GM21381 (cell line): ENCODE data around the gene RAB39A.
"Not testable (repeated sequence)": the region's sequence is repeated elsewhere in the genome, so short reads cannot be mapped to it uniquely, and the experiment has no call there.

Experiments
- ATAC-seq: cut with Tn5 transposase; IDR thresholded peaks from one replicate; pipeline ENCODE4 v1.9.1; 2021; ENCODE audit warnings: mild to moderate bottlenecking, moderate library complexity; ENCODE audit not compliant: unreplicated experiment

RAB39A gene, protein sequence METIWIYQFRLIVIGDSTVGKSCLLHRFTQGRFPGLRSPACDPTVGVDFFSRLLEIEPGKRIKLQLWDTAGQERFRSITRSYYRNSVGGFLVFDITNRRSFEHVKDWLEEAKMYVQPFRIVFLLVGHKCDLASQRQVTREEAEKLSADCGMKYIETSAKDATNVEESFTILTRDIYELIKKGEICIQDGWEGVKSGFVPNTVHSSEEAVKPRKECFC

DNA sequence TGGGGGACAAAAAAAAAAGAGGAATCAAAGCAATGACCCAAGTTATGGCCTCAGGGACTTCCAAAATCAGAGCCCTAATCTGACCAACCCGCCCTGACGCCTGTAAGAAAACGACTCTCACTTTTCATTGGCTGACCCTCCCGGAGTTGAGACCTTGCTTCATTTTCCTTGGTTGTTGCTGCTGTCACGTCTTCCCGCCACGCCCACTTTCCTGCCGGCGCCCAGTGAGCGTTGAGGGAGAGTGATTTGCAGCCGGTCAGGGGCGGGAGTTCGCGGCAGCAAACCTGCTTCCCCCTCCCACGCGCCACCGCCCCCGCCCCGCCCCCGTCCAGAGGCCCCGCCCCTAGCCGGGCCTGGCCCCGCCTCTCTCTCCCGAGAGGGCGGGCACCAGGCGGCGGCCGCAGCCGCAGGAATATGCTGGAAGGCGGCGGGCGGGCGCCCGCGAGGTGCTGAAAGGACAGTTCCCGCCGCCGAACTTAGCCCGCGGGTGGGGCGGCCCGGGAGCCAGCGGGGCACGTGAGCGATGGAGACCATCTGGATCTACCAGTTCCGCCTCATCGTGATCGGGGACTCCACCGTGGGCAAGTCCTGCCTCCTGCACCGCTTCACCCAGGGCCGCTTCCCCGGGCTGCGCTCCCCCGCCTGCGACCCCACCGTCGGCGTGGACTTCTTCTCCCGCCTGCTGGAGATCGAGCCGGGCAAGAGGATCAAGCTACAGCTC is at the start of gene RAB39A:
TSS of gene RAB39A (plus strand) at position 403 of the 721 bp plus-strand sequence. CDS start at position 524, 121 bp downstream.
- peak; percentile 96 for ATAC-seq

DNA sequence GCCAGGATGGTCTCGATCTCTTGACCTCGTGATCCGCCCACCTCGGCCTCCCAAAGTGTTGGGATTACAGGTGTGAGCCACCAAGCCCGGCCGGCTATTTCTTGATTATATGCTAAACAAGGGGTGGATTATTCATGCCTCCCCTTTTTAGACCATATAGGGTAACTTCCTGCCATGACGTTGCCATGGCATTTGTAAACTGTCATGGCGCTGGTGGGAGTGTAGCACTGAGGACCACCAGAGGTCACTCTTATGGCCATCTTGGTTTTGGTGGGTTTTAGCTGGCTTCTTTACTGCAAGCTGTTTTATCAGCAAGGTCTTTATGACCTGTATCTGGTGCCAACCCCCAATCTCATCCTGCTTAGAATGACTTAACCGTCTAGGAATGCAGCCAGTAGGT is 46.8 kb upstream of the RAB39A start:
- not testable (repeated sequence) for ATAC-seq

DNA sequence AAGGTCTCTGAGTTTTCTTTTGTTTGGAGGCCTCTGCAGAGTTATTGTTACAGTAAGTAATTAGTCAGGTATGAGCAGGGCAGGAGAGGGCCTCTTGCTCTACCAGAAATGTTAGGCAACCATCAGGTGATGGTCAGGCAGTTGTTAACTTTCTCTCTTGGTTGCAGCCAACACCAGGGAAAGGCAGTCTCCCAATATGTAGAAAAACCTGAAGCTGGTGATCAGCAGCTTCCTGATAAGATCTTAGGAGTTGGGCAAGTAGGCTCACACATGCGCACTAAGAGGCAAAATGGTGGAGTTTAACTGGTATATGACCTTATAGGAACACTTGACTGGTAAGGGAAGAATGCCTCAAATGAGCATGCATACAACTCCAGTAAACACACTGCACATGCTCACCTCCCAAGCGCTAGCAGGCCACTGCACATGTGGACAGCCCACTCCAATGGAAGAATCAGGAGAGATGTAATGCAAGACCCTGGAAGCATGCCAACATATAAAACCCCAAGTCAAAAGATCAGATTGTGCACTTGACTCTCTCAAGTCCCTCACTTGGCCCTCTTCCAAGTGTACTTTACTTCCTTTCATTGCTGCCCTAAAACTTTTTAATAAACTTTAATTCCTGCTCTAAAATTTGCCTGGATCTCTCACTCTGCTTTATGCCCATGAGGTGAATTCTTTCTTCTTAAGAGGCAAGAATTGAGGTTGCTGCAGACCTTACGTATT is 46.0 kb upstream of the RAB39A start:
- no peak for ATAC-seq

DNA sequence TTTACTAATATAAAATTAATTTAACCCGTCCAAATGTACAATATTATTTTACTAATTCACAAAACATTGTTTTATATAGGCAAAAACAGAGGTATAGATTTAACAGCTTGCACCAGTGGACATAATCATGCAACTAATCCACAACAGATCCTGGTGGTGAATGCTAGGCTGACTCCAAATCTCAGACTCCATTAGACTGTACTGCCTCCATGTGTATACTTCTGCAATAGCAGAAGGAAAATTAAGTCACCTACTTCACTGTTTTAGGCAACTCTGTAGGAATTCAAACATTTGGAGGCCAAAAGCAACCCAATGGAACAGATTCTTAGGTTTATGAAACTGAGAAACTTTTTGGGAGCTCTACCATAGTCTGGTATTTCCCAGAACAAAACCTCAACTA is 30.0 kb upstream of the RAB39A start:
- ATAC-seq = no peak

DNA sequence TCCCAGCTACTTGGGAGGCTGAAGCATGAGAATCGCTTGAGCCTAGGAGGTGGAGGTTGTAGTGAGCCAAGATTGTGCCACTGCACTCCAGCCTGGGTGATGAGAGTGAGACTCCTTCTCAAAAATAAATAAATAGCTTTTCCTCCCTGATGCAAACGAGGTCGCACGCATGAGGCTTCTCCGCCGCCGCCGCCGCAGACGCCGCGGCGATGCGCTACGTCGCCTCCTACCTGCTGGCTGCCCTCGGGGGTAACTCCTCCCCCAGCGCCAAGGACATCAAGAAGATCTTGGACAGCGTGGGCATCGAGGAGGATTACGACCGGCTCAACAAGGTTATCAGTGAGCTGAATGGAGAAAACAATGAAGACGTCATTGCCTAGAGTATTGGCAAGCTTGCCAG is 20.0 kb upstream of the RAB39A start:
- no peak for ATAC-seq

DNA sequence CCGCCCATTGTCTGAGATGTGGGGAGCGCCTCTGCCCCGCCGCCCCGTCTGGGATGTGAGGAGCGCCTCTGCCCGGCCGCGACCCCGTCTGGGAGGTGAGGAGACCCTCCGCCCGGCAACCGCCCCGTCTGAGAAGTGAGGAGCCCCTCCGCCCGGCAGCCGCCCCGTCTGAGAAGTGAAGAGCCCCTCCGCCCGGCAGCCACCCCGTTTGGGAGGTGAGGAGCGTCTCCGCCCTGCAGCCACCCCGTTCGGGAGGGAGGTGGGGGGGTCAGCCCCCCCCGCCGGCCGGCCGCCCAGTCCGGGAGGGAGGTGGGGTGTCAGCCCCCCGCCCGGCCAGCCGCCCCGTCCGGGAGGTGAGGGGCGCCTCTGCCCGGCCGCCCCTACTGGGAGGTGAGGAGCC is 15.8 kb upstream of the RAB39A start:
- not testable (repeated sequence) for ATAC-seq

DNA sequence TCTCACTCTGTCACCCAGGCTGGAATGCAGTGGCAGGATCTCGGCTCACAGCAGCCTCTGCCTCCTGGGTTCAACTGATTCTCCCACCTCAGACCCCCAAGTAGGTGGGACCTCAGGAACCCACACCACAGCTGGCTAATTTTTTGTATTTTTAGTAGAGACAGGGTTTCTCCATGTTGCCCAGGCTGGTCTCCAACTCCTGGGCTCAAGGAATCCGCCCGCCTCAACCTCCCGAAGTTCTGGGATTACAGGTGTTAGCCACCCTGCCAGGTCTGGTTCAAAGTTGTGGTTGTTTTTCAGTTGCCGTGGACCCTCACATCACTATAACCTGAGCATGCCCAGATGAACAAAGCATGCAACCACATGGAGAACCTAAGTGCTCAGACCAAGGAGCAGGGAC is 13.0 kb upstream of the RAB39A start:
- no peak for ATAC-seq

DNA sequence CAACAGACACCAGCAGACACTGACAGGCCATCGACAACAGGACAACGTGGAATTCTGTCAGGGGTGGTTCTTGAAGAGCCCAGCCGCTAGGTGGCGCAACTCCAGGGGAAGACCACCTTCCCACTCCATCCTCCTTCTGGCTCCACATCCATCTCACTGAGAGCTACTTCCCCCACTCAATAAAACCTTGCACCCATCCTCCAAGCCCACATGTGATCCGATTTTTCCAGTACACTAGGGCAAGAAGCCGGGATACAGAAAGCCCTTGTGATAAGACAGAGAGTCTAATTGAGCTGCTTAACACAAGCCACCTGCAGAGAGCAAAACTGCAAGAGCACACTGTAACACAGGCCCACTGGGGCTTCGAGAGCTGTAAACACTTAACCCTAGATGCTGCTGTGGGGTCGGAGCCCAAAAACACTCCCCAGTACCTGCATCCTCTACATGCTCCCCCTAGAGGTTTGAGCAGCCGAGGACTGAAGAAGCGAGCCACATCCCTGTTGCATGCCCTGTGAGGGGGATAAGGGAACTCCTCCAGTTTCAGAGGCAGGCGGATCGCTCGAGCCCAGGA is 11.5 kb upstream of the RAB39A start:
- ATAC-seq = no peak

DNA sequence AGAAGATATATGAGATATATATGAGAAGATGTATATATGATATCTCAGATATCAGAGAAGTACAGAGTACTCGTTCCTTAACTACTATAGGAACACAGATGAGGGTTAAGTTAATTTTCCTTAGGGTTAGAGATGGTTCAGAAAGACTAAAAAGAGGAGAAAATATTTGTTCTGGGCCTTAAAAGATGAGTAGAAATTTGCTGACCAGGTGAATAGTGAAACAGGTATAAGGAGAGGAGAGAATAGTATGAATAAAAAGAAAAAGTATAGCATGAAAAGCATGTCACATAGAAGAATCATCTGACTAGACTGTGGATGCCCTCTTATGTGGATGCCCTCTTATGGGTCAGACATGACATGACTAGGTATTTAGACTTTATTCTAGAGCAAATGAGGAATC is 6.3 kb upstream of the RAB39A start:
- no peak for ATAC-seq

DNA sequence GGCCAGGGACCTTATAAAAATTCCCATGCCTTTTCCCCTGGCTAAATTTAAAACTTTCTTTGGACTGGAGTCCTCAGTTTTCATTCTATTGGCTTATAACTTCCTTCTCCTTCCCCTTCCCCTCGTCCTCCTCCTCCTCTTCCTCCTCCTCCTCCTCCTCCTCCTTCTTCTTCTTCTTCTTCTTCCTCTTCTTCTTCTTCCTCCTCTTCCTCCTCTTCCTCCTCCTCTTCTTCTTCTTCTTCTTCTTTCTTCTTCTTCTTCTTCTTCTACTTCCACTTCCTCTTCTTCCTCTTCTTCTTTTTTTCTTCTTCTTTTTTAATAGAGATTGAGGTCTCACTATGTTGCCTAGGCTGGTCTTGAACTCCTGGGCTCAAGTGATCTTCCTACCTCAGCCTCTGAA is 4.7 kb upstream of the RAB39A start:
- not testable (repeated sequence) for ATAC-seq

DNA sequence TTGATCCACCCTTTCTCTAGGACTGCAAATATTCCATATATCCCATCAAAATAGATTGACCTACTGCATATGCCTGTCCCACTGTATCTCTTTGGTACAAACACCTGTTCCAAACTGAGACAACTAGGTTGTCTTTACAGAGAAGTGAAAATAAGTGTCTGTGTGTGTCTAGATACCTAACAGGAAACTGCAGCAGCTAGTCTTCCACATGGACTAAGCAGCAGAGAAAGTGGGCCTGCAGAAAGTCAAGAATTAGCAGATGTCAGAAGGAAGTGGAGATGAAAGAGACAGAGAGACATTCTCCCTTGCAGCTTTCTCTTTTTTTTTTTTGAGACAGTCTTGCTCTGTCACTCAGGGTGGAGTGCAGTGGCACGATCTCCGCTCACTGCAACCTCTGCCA is 3.9 kb upstream of the RAB39A start:
- ATAC-seq = no peak

DNA sequence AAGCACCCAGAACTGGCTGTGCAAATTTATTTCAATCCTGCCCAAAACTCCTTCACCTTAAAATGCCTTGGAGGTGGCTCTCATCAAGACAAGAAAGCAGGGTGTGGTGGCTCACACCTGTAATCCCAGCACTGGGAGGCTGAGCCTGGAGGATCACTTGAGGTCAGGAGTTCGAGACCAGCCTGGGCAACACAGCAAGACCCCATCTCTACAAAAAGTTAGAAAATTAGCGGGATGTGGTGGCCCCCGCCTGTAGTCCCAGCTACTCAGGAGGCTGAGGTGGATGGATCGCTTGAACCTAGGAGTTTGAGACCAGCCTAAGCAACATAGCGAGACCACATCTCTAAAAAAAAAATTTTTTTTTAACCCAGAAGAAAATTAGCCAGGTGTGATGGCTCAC is 689 bp upstream of the RAB39A start:
- ATAC-seq = no peak

DNA sequence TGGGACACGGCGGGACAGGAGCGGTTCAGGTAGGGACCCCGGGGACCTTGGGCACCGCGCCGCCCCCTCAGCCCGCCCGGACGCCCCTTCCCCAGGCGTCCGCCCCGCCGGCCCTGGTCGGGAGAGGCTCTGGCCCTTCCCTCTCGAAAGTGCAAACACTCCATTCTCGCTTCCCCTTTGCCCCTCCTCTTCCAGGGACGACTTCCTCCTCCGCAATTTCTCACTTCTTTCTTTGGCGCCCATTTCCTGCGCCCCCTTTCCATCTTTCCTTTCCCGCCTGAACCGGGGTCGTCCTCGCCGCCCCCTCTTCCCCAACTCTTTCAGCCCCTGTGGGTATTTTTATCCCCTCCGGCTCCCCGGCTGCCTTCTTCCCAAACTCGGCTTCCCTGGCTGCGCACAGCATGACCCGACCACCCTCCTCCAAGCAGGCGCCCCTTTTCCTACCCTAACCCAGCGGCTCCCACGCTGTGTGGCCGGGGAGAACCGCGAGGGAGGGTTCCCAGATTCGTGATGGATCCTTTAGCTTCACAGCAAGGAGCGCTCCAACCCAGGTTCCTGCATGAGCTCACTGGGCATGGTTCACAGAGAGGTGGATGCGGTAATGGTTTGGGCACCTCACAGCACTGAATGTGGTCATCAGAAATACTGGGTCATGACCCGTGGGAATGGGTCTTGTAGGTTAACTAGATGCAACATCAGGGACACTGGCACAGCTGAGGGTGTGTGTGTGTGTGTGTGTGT is 689 bp downstream of the RAB39A start:
- ATAC-seq = peak; percentile 9

DNA sequence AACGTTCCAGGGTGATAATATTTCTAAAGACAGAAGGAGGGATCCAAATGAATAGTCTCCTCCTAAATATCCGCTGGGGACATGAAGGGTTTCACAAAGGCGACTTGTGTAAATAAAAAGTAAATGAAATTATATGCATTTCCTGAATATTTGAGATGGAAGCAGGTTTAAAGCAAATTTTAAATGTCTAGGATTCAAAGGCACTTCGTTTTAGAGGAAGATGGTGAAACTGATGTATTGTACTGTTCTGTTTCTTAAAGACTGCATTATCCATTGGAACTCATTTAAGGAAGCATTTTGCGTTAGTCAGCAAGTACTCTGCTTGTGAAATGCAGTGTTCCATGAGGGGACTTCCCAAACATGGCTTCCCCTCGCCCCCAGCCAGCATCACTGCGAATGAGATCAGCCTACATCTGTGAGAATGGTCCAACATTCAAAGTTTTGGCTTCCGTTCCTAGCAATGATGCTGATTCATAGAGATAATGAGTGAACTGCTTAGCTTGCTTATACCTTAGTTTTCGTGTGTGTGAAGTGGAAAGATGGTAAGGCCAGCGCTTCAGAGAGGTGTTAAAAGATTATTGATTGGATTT is 1.5 kb downstream of the RAB39A start:
- ATAC-seq = no peak

DNA sequence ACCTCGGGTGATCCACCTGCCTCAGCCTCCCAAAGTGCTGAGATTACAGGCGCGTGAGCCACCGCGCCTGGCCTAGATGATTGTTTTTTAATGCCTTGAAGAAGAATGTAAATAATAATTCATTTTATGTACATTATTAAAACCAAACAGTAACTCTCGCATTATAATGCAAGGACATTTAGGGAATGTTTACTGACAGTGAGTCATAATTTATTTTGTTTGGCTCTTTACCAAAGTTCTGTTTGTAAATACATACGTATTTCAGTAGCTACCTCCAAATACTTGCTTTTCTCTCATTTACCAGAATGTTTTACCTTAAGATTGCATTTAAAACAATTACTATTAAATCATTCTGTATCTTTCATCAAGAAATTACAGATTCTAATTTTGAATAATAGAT is 3.0 kb downstream of the RAB39A start:
- no peak for ATAC-seq

DNA sequence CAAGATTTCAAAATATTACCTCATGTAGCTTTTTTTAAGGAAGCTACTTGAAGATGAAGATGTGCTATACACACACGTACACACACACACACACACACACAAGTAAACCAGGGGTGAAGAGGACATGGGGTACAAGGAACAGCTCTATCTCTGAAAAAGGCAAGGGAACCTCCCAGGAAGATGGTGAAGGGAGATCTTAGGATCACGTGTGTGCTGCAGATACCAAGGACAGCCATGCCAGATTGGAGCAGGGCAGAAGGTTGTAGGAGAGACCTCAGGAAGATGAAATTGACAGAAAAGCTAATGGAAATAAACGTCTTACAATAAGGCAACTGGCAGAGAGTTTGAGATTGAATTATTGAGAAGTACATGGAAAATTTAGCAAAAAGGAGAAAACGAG is 19.7 kb downstream of the RAB39A start:
- ATAC-seq = no peak

DNA sequence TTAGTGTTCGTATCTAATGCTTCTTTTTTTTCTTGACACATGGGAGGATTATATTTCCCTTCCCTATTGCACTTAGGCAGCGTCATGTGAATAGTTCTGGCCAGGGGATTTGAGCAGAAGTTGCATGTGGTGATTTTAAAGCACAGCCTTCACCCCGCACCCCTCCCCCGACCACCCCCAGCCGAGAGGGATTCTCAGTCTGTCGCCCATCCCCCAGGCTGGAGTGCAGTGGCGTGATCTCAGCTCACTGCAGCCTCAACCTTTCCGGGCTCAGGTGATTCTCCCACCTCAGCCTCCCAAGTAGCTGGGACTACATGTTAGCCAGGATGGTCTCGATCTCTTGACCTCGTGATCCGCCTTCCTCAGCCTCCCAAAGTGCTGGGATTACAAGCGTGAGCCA is 20.1 kb downstream of the RAB39A start:
- not testable (repeated sequence) for ATAC-seq

DNA sequence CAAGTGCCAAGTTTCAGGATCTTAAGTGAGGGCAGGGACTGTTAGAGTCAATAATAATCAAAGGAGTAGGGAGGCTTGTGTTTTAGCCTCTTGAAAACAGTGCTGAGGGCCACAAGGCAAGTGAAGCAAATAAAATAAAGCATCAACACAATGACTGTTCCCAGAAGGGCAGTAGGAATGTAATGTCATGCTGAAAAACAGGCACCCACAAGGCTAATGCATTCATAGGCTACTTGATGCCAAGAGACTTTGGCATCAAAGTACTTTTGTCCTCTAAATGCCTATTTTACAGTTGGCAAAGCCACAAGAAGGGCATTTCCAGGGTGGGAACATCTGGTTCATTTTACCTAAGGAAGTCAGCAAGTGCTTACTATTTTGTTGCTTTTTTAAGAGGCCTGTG is 22.9 kb downstream of the RAB39A start:
- ATAC-seq = no peak

DNA sequence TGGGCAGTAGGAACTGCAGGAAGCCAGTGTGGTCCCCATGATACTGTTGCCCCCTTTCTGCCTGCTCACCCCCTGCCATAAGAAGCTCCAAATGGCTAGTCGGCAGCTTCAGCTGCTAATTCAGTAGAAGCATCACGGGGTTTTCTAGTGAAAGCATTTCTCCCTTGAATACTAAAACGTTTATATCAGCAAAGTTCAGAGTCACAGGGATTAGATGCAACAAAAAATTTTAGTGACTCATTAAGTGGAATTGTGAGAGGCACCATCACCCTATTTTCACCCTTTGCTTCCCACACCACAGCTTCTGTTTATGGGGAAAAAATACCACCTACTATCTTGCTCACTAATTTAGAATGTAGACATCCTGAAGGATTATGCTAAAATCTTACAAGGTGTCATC is 25.2 kb downstream of the RAB39A start:
- no peak for ATAC-seq

DNA sequence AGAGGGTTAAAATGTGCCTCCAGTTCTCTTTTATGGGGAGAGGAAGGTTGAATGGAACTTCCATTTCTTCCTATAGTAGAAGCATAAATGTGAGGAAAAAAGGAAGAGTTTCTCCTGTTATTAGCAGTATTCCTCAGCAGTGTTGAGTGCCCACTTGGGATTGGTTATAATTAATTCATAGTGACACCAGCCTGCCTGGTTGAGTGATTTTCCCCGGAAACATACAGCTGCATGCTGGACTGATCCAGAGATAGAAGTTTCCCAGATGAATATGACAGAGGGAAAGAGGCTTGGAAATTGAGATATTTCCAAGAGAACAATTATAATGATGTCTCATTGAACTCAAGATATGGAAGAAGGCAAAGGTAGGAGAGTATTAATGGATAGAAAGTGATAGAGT is 28.3 kb downstream of the RAB39A start:
- ATAC-seq = no peak

DNA sequence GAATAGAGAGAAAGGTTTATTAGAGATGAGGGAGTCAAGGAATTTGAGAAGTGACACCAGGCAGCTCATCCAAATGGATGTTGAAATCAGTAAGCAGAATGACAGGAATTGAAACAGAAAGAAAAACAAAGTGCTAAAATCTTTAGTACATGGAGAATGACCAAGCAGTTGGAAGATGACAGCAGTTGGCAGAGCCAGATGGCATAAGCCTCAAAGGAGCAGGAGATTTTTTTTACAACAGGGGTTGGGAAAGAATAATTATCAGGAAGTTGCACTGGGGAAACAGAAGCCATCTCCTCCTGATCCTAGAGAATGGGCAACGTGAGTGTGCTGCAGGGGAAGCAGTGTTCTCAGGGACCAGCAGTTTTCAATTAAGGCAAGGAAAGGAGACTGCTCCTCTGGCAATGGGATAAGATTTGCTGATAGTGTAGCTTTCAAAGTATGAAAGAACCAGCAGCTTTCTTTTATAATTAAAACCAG is 28.9 kb downstream of the RAB39A start:
- no peak for ATAC-seq
